ENCODE measurements around the gene C15orf39.

DNA sequence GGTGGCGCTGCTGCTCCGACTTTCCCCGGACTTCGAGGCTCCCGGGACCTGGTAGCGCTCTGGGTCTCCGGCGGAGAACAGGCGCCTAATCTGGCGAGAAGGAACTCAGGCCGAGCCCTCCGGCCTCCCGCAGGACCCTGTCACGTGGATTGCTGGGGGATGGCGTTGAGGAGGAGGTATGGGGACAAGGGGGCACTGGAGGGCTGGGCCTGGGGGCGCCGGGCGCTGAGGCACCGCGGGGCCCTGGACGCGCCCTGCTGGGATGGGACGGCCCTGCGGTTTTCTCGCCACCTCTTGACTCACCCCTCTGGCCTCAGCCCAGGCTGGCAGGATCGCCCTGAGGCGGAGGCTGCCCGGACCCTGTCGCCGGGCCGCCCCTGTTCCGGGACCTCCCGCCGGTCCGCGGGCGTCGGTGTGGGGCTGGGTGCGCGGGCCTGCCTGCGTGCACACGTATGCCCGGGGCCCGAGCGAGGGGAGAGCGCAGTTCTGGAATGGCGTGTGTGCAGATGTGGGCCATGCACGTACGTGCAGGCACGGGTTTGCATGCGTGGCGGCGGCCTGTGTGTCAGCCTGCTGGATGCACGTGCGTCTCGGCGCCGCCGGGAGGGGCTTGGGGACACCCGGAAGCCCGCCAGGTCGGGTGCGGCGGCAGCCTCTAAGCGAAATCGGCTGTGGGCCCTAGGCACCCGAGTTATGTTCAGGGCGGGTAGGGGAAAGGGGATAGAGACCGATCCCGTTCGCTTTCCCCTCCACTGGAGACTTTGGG is 752 bp downstream of the C15orf39 start:
- TF ChIP-seq CTCF (IDR thresholded peaks at IDR 0.05) (peak in 1 of 6 experiments; percentile 1), POLR2A (IDR thresholded peaks at IDR 0.05) (peak in 2 of 4 donors; percentile 38)
